ENCODE measurements around the gene UBTD2. TPM values are rescaled to one million over a fixed set of nuclear protein-coding genes. Genes with fewer than 3 reads are reported as not detected.

UBTD2 gene
- total RNA-seq, 1 donor from 2014 or later = 15.8 TPM

DNA sequence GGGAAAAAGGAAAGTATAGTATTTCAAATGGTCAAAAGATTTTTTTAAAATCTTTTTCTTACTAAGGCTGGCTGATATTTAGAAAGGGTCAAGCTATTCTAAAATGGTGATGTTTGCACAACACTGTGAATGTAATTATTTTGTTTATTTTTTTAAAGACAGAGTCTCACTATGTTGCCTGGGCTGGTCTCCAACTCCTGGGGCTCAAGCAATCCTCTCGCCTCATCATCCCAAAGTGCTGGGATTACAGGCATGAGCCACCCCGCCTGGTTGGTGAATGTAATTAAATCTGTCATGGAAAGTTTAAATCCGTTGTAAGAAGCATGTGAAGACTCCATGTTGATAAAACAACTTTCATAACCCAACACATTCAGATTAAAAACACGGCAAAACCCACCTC, 2.6 kb downstream of the UBTD2 start:
- no peak overlapping the region for H3K27ac ChIP-seq
- no peaks in the 10 kb centered on the region for H3K9me3 ChIP-seq
- TF ChIP-seq CTCF (IDR thresholded peaks at IDR 0.05) = no peak
- H3K27me3 ChIP-seq (ENCODE audit: low read depth) = no peaks in the 10 kb centered on the region
- H3K4me1 ChIP-seq = peaks cover 23% of the 10 kb centered on the region
- peak overlapping the region; percentile 92 for H3K4me3 ChIP-seq
- intact Hi-C loops (cut with DNase I) = no loop called here
- ATAC-seq (no peak), DNase-seq (no peak)
- H3K36me3 ChIP-seq = no peaks in the 10 kb centered on the region

- H3K27me3 ChIP-seq (ENCODE audit: low read depth) = no peaks in the 10 kb centered on the region
- no peak overlapping the region for H3K27ac ChIP-seq
- ATAC-seq (no peak), DNase-seq (no peak)
- no peaks in the 10 kb centered on the region for H3K36me3 ChIP-seq
- H3K9me3 ChIP-seq = no peaks in the 10 kb centered on the region
- peaks cover 29% of the 10 kb centered on the region for H3K4me1 ChIP-seq
- intact Hi-C loops (cut with DNase I) = no loop called here
- no peak for TF ChIP-seq CTCF (IDR thresholded peaks at IDR 0.05)
- H3K4me3 ChIP-seq = no peak overlapping the region
Measured at GRCh38 chr5:172280317-172280716, 3.2 kb downstream of the UBTD2 start.

- no peak for TF ChIP-seq CTCF (IDR thresholded peaks at IDR 0.05)
- intact Hi-C loops (cut with DNase I) = no loop called here
- no peak for ATAC-seq
Measured at GRCh38 chr5:172278356-172278755, 5.2 kb downstream of the UBTD2 start.

GRCh38 chr5:172276214-172276613, 7.3 kb downstream of the UBTD2 start:
- no peak overlapping the region for H3K27ac ChIP-seq
- intact Hi-C loops (cut with DNase I) = no loop called here
- ATAC-seq = no peak

More at GRCh38 chr5:172278356-172278755, 5.2 kb downstream of the UBTD2 start:
- no peak for DNase-seq
- Histone ChIP-seq H3K4me1 (peaks cover 39% of the 10 kb centered on the region), H3K9me3 (no peaks in the 10 kb centered on the region), H3K27me3 (ENCODE audit: low read depth) (no peaks in the 10 kb centered on the region), H3K4me3 (no peak overlapping the region), H3K36me3 (no peaks in the 10 kb centered on the region), H3K27ac (no peak overlapping the region)

DNA sequence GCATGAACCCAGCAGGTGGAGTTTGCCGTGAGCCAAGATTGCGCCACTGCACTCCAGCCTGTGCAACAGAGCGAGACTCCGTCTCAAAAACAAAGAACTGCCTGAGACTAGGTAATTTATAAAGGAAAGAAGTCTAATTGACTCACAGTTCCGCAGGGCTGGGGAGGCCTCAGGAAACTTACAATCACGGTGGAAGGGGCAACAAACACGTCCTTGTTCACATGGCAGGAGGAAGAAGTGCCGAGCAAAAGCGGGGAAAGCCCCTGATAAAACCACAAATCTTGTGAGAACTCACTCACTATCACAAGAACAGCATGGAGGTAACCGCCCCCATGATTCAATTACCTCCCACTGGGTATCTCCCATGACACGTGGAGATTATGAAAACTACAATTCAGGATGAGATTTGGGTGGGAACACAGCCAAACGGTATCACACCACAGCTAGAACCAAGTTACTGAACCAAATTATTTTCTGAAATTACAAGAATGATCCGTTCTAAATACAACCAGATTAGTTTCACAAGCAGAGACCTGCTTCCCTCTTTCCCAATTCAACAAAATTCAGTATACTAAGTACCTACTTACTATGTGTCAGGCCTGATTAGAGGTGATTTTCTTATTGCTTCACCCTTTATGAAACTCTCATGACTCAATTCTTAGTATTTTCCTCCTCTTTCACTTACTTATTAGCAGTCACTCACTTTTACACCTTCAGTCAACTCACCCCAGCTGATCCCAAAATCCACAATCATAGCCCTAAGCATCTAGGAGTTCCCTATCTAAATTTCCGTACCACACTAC, 8.4 kb downstream of the UBTD2 start:
- Histone ChIP-seq H3K4me3 (no peak overlapping the region), H3K4me1 (peaks cover 19% of the 10 kb centered on the region), H3K36me3 (no peaks in the 10 kb centered on the region), H3K27me3 (ENCODE audit: low read depth) (no peaks in the 10 kb centered on the region), H3K9me3 (no peaks in the 10 kb centered on the region), H3K27ac (no peak overlapping the region)
- intact Hi-C loops (cut with DNase I) = no loop called here
- ATAC-seq (peak in 1 of 2 donors; percentile 23), DNase-seq (no peak)
- no peak for TF ChIP-seq CTCF (IDR thresholded peaks at IDR 0.05)

More at GRCh38 chr5:172276214-172276613, 7.3 kb downstream of the UBTD2 start:
- Histone ChIP-seq H3K36me3 (no peaks in the 10 kb centered on the region), H3K4me1 (peaks cover 22% of the 10 kb centered on the region), H3K27me3 (ENCODE audit: low read depth) (no peaks in the 10 kb centered on the region), H3K4me3 (no peak overlapping the region), H3K9me3 (no peaks in the 10 kb centered on the region)
- no peak for TF ChIP-seq CTCF (IDR thresholded peaks at IDR 0.05)
- no peak for DNase-seq

Measured in lower lobe of right lung (tissue), 2 donors.